Activated naive CD4-positive, alpha-beta T cell treated with anti-CD3 and anti-CD28 coated beads, Interleukin-2, amount 50 U/mL, for 72 hours (primary cell): ENCODE data around the gene ZSWIM2. TPM values are rescaled to one million over a fixed set of nuclear protein-coding genes. Genes with fewer than 3 reads are reported as not detected.

Experiments
- total RNA-seq, 2 donors: library from RNA; stranded (reverse); gene quantifications; one replicate each; pipeline ENCODE4 v1.2.3, GENCODE V29; 2022

The ZSWIM2 gene
- total RNA-seq, 2 donors from 2014 or later: not detected

Other genes with a start within 250 kb of the ZSWIM2 start
- under 1 TPM; 0.25 to 0.49 TPM for gene FAM171B, start 155.1 kb downstream of the ZSWIM2 start, total RNA-seq